SH-SY5Y (cell line): ENCODE measurements around the gene HBE1.

Source experiments
- GATA2 ChIP-seq: IDR thresholded peaks from 2 replicates; pipeline ENCODE4 v1.6.1; 2011; ENCODE audit warnings: mild to moderate bottlenecking, low read depth, low read length
- GATA3 ChIP-seq: IDR thresholded peaks from 2 replicates; pipeline ENCODE4 v1.6.1; 2011; ENCODE audit warnings: low read depth, mild to moderate bottlenecking, low read length, moderate library complexity

GRCh38 chr11:5242933-5243815 is 26.6 kb downstream of the HBE1 start:
- TF ChIP-seq GATA2 (no peak), GATA3 (no peak)
